Aorta (tissue), 5 donors: ENCODE data around the gene IRF6. TPM values are rescaled to one million over a fixed set of nuclear protein-coding genes. Genes with fewer than 3 reads are reported as not detected.
A peak's percentile ranks its signal among the peaks of the same experiment; 100 is the strongest.
"Not testable (repeated sequence)": the region's sequence is repeated elsewhere in the genome, so short reads cannot be mapped to it uniquely, and the experiment has no call there.

Source experiments
- ATAC-seq: fragments of 200-7000 bp; cut with Tn5 transposase; one replicate; pipeline ENCODE4 v1.9.1; 2022; ENCODE audit warnings: moderate library complexity; ENCODE audit not compliant: low FRiP score
- DNase-seq, 2 donors: peaks; one replicate each; pipeline ENCODE4 v3.0.0-alpha.2; 2020
- H3K27ac ChIP-seq, 2 donors: one replicate each; pipeline ENCODE4 v1.5.1; 2013; ENCODE audit warnings: low read length in 2 of 2, mild to moderate bottlenecking in 2 of 2, moderate library complexity in 2 of 2, control low read depth in 1 of 2, inconsistent platforms in 1 of 2, low read depth in 1 of 2
- H3K27me3 ChIP-seq, 2 donors: one replicate each; pipeline ENCODE4 v1.6.1; 2013; ENCODE audit warnings: control low read depth in 1 of 2, low read length in 1 of 2, mild to moderate bottlenecking in 1 of 2, moderate library complexity in 1 of 2; ENCODE audit not compliant: insufficient read depth in 2 of 2, control insufficient read depth in 1 of 2
- H3K36me3 ChIP-seq, 2 donors: one replicate each; pipeline ENCODE4 v1.6.1; 2013; ENCODE audit warnings: control low read depth in 1 of 2, low read length in 1 of 2, mild to moderate bottlenecking in 1 of 2; ENCODE audit not compliant: insufficient read depth in 2 of 2, control insufficient read depth in 1 of 2
- H3K4me1 ChIP-seq, 2 donors: one replicate each; pipeline ENCODE4 v1.6.1; 2013; ENCODE audit warnings: low read length in 2 of 2, control low read depth in 1 of 2, mild to moderate bottlenecking in 1 of 2, moderate library complexity in 1 of 2; ENCODE audit not compliant: insufficient read depth in 2 of 2, control insufficient read depth in 1 of 2
- H3K4me3 ChIP-seq, 2 donors: one replicate each; pipeline ENCODE4 v1.5.1; 2013; ENCODE audit warnings: low read length in 2 of 2, control low read depth in 1 of 2, mild to moderate bottlenecking in 1 of 2
- H3K9me3 ChIP-seq: one replicate; pipeline ENCODE4 v1.6.1; 2013; ENCODE audit warnings: mild to moderate bottlenecking, low read length; ENCODE audit not compliant: control insufficient read depth
- WGBS, 2 donors: extraction: QIAGEN DNeasy Blood & Tissue Kit; methylation state at CpG; one replicate each; pipeline ENCODE4 v1.1.7; 2013; 5-methylcytosine and 5-hydroxymethylcytosine counted together
- intact Hi-C, 2 donors: fragments of 100-400 bp; cut with DNase I; formaldehyde crosslinking; loops; one replicate each; pipeline versions ENCODE4 v1.14.2 to v1.15.0; 2022
- polyA plus RNA-seq, 2 donors: library from polyadenylated mRNA; stranded (reverse); fragments of 200-250 nt; gene quantifications; one replicate each; pipeline ENCODE4 v1.2.3, GENCODE V29; 2013
- total RNA-seq, 2 donors: library from RNA; stranded (reverse); fragmentation: NEBNext Ultra II Directional; extraction: Animal tissue kit (Norgen Biotek cat#: 25700); gene quantifications; one replicate each; pipeline ENCODE4 v1.2.1, GENCODE V29; 2021
- donor health status: healthy with polysubstance abuse.
- donor health status: Bipolar disorder and iron deficiency.
- donor health status: DM: no; HTN: no; CAD: no.
- donor health status: DM: no; HTN: no; CAD: no.
- donor health status: DM: yes; HTN: yes; CAD: no.

Gene IRF6
- total and polyA plus RNA-seq, 4 donors: 1.9 to 9.8 (median 3.2) TPM

- Histone ChIP-seq H3K9me3 (no peaks in the 10 kb centered on the region), H3K4me1 (peaks cover 3 to 8% of the 10 kb centered on the region in 2 donors), H3K27me3 (no peaks in the 10 kb centered on the region), H3K4me3 (no peak overlapping the region), H3K27ac (peak overlapping the region in 1 of 2 donors; percentile 11), H3K36me3 (no peaks in the 10 kb centered on the region)
- WGBS, 2 donors: 85 to 96% methylated on average over 4 of the region's 4 CpGs
- DNase-seq (no peak), ATAC-seq (no peak)
- intact Hi-C loops: no loop called here
Measured at GRCh38 chr1:209802780-209803152, 3.2 kb downstream of the IRF6 start.

GRCh38 chr1:209802117-209802779, 3.7 kb downstream of the IRF6 start:
- Histone ChIP-seq H3K27ac (peak overlapping the region; percentile 31 to 78), H3K36me3 (no peaks in the 10 kb centered on the region), H3K4me3 (no peak overlapping the region), H3K27me3 (no peaks in the 10 kb centered on the region), H3K9me3 (no peaks in the 10 kb centered on the region), H3K4me1 (peaks cover 3 to 8% of the 10 kb centered on the region in 2 donors)
- ATAC-seq (no peak), DNase-seq (no peak)
- WGBS, 2 donors: 40% methylated on average over 4 of the region's 4 CpGs
- intact Hi-C loops: no loop called here

- Histone ChIP-seq H3K4me1 (peaks cover 3 to 8% of the 10 kb centered on the region in 2 donors), H3K27me3 (no peaks in the 10 kb centered on the region), H3K9me3 (no peaks in the 10 kb centered on the region), H3K27ac (peak overlapping the region; percentile 31 to 41), H3K4me3 (no peak overlapping the region), H3K36me3 (no peaks in the 10 kb centered on the region)
- DNase-seq (no peak), ATAC-seq (no peak)
- intact Hi-C loops: no loop called here
- 38 to 41% methylated on average over 5 of the region's 5 CpGs for WGBS, 2 donors
Measured at GRCh38 chr1:209800984-209801834, 4.7 kb downstream of the IRF6 start.

GRCh38 chr1:209797978-209798639, 7.8 kb downstream of the IRF6 start:
- ATAC-seq: no peak
- intact Hi-C loops: no loop called here
- Histone ChIP-seq H3K27me3 (no peaks in the 10 kb centered on the region), H3K27ac (no peak overlapping the region), H3K4me3 (no peak overlapping the region), H3K36me3 (no peaks in the 10 kb centered on the region), H3K9me3 (no peaks in the 10 kb centered on the region), H3K4me1 (peaks cover 3 to 8% of the 10 kb centered on the region in 2 donors)
- WGBS, 2 donors: 78 to 83% methylated on average over 9 of the region's 9 CpGs
- DNase-seq: no peak

GRCh38 chr1:209793711-209794110, 12.2 kb downstream of the IRF6 start:
- 92 to 93% methylated on average over 3 of the region's 3 CpGs for WGBS, 2 donors
- H3K36me3 ChIP-seq, H3K4me3 ChIP-seq, H3K27ac ChIP-seq, DNase-seq, ATAC-seq, H3K9me3 ChIP-seq, H3K4me1 ChIP-seq, intact Hi-C loops, H3K27me3 ChIP-seq: not testable (repeated sequence)

GRCh38 chr1:209791920-209792319, 14.0 kb downstream of the IRF6 start:
- Histone ChIP-seq H3K4me3 (no peak overlapping the region), H3K4me1 (peaks cover 0 to 3% of the 10 kb centered on the region in 2 donors), H3K27me3 (no peaks in the 10 kb centered on the region), H3K27ac (no peak overlapping the region), H3K9me3 (no peaks in the 10 kb centered on the region), H3K36me3 (no peaks in the 10 kb centered on the region)
- intact Hi-C loops: no loop called here
- DNase-seq: no peak
- WGBS, 2 donors: 0 to 44% methylated on average over 1 of the region's 1 CpG
- ATAC-seq: no peak

GRCh38 chr1:209790286-209791193, 15.4 kb downstream of the IRF6 start:
- Histone ChIP-seq H3K27ac (no peak overlapping the region), H3K36me3 (no peaks in the 10 kb centered on the region), H3K27me3 (no peaks in the 10 kb centered on the region), H3K9me3 (no peaks in the 10 kb centered on the region), H3K4me1 (peaks cover 0 to 3% of the 10 kb centered on the region in 2 donors), H3K4me3 (no peak overlapping the region)
- intact Hi-C loops: no loop called here
- DNase-seq (no peak), ATAC-seq (no peak)
- WGBS, 2 donors: 83 to 87% methylated on average over 10 of the region's 10 CpGs

- Histone ChIP-seq H3K4me3 (no peak overlapping the region), H3K4me1 (peaks cover 0 to 3% of the 10 kb centered on the region in 2 donors), H3K36me3 (no peaks in the 10 kb centered on the region), H3K27me3 (no peaks in the 10 kb centered on the region), H3K27ac (no peak overlapping the region), H3K9me3 (no peaks in the 10 kb centered on the region)
- intact Hi-C loops: loop anchor here in 1 of 2 donors (5.0 kb wide), 1 partner anchor 33 kb away; no protein-coding TSS in a partner anchor
- WGBS, 2 donors: 94 to 100% methylated on average over 1 of the region's 1 CpG
- no peak for ATAC-seq
- DNase-seq: no peak
Measured at GRCh38 chr1:209789245-209789644, 16.7 kb downstream of the IRF6 start.
